ACHN (cell line): ENCODE data around the gene TMEM130.

ENCODE experiments used
- DNase-seq: peaks from one replicate; pipeline ENCODE4 v3.0.0-alpha.2; 2015
- in situ Hi-C: cut with HindIII; loops from 2 replicates; pipeline ENCODE4 v1.10.0; 2017; ENCODE audit warnings: low sequenced_read_pairs, low pct_ligation_motif_present, low pct_unique_long_range_greater_than_20kb

The TMEM130 gene, protein sequence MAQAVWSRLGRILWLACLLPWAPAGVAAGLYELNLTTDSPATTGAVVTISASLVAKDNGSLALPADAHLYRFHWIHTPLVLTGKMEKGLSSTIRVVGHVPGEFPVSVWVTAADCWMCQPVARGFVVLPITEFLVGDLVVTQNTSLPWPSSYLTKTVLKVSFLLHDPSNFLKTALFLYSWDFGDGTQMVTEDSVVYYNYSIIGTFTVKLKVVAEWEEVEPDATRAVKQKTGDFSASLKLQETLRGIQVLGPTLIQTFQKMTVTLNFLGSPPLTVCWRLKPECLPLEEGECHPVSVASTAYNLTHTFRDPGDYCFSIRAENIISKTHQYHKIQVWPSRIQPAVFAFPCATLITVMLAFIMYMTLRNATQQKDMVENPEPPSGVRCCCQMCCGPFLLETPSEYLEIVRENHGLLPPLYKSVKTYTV

DNA sequence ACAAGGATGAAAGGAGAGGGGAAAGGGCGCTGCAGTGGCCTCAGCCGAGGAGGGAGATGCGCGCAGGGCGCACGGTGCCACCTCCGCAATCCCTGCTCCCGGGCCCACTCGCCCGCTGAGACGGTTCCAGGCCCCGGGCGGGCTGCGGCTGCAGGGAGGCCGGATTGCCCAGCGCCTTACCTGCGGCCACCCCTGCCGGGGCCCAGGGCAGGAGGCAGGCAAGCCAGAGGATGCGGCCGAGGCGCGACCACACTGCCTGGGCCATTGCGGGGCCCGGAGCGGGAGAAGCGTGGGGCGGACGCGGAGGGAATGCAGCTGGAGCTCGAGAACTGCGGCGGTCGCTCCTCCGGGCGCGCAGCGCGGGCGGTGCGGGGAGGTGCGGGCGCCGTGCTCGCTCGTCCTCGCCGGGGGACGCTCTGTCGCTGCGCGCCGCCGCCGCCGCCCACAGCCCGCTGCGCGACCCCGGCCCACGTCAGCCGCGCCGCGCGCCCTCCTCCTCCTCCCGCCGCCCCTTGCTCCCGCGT lies at the start of gene TMEM130:
Gene TMEM130 (minus strand): TSS at position 418 of the 524 bp plus-strand sequence. CDS start 153 bp downstream, at position 265.
- in situ Hi-C loops, result no loop called here
- peak; percentile 36 for DNase-seq

DNA sequence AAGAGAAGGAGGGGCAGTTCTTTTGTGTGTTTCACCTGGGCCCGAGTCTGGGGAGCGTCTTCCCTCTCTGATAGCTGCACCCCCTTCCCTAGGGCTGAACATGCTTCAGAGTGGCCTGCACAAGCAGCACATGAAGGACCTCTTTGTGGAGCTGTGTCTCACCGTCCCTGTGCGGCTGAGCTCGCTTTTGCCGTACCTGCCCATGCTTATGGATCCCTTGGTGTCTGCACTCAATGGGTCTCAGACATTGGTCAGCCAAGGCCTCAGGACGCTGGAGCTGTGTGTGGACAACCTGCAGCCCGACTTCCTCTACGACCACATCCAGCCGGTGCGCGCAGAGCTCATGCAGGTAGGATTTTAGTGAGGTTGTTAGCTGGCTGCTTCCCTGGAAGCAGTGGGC lies 47.5 kb upstream of the TMEM130 start:
- in situ Hi-C loops, result no loop called here
- DNase-seq, result no peak

DNA sequence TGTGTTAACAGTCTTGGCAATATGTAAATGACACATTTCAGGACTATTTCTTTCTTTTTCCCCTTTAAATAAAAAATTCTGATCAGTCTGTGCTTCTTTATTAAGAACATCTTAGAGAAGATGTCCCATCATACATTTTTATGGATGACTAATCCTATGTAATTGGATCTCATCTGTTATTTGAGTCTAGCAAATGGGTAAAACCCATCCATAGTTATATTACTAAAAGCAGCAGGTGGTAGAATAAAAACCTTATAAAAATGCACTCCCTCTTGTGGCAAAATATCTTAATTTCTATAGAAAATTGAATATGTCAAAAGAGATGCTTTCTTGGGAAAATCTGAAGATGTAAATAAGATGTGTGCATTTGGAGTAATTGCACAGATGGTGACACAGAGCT lies 43.8 kb upstream of the TMEM130 start:
- DNase-seq, result no peak
- in situ Hi-C loops, result no loop called here

DNA sequence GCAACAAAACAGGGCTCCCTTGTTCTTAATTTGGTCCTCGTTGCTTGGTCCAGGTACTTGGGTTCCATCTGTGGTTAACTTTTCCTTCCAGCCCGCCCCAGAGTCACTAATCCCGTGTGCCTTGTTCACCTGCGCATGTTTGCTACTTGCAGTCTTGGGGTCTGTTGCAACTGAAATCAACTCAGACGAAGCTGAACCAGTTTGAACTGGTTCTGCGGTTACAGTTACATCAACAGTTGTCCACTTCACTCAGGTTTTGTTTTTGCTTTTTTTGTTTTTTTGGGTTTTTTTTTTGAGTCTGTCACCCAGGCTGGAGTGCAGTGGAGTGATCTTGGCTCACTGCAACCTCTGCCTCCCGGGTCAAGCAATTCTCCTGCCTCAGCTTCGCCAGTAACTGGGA lies 43.2 kb upstream of the TMEM130 start:
- no peak for DNase-seq
- in situ Hi-C loops, result no loop called here

DNA sequence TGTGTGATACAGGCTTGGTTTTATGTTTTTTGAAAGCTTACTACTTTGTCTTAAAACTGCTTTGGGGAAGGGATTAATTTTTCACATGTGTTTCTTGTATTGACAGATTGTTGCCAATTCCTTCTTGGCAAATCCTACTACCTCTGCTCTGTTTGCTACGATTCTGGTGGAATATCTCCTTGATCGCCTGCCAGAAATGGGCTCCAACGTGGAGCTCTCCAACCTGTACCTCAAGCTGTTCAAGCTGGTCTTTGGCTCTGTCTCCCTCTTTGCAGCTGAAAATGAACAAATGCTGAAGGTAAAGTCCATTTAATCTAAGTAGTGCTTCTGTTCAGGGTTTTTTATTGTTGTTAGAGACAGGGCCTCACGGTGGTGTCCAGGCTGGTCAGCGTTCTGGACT lies 42.1 kb upstream of the TMEM130 start:
- DNase-seq, result no peak
- in situ Hi-C loops, result no loop called here

DNA sequence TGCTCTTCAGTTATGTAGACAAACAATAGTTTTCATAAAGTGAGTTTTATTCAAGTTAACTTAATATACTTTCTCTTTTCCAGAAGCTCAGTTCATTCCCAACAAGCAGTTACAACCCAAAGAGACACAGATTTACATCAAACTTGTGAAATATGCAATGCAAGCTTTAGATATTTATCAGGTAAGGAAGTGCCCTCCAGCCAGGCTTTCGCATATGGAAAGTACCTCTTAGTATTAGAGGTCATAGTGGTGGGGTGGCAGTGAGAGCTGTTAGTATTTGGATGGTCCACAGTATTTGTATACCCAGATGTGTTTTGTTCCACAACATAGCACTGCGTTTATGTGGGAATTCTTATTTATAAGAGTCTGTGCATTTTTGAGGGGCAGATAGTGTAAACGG lies 40.6 kb upstream of the TMEM130 start:
- in situ Hi-C loops, result no loop called here

DNA sequence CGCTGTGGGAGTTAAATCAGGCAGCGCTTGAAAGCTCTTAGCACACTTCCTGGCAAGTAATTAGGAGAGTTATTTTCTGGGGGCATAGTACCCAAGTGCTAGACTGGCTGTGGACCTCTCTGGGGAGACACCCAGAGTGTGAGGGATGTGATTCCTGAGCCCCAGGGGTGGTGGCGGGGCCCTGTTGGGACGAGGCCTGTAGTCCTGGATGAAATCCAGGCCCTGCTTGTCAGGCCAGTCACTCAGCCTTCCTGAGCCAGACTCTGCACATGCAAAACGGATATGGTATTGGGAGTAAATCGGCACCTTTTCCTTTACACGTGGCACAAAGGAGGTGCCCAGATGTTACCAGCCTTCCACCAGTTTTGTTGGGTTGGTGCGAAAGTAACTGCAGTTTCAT lies 39.7 kb upstream of the TMEM130 start:
- DNase-seq, result no peak
- in situ Hi-C loops, result no loop called here

More for the DNA sequence above, 40.6 kb upstream of the TMEM130 start:
- no peak for DNase-seq

DNA sequence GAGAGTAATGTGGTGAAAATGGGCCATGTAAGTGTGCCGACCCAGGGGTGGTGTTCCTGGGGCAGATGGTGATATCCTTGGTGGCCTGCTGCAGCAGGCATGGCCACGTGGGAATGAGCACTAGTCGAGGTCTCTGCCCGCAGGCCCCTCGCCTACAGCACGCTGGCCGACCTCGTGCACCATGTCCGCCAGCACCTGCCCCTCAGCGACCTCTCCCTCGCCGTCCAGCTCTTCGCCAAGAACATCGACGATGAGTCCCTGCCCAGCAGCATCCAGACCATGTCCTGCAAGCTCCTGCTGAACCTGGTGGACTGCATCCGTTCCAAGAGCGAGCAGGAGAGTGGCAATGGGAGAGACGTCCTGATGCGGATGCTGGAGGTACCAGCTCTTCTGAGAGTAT lies 38.8 kb upstream of the TMEM130 start:
- DNase-seq, result no peak
- in situ Hi-C loops, result no loop called here

DNA sequence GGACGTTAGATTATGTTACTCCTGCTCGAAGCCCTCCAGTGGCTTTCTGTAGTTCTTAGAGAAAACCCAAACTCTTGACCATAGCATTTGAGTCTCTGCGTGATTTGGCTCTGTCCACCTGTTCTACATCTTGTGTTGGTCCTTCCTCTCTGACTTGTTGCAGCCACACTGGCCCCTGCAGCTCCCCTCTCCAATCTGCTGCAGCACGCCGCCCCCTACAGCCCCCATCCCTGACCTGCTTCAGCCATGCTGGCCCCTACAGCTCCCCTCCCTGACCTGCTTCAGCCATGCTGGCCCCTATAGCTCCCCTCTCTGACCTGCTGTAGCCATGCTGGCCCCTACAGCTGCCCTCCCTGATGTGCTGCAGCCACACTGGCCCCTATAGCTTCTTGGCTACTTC lies 37.8 kb upstream of the TMEM130 start:
- in situ Hi-C loops, result no loop called here
- DNase-seq, result no peak

DNA sequence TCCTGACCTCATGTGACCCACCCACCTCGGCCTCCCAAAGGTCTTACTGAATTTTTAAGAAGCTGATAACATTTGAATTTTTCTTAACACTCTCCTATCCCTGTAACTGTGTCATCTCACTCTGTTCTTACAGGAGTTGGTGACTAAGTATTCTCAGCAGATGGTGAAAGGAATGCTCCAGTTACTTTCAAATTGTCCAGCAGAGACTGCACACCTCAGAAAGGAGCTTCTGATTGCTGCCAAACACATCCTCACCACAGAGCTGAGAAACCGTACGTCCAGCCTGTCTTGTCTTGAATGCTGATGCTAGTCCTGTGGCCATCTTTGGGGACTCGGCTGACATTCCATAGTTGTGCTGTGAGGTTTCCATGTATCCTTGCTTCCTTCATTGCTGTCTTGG lies 33.4 kb upstream of the TMEM130 start:
- no peak for DNase-seq
- in situ Hi-C loops, result no loop called here

DNA sequence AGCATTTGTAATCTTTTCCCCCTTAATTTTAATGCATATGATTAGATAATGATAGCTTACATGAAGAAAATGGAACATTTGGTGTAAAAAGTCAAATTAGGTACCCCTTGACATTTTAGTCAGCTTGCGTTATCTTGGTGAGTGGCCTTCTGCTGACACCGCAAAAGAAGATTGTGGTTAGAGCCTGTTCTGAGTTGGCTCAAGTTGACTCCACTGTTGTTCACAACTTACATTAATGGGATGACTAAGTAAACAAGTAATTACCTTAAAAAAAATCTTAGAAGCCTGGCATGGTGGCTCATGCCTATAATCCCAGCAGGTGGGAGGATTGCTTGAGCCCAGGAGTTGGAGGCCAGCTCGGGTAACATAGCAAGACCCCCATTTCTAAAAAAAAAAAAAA lies 32.7 kb upstream of the TMEM130 start:
- in situ Hi-C loops, result no loop called here
- DNase-seq, result no peak

DNA sequence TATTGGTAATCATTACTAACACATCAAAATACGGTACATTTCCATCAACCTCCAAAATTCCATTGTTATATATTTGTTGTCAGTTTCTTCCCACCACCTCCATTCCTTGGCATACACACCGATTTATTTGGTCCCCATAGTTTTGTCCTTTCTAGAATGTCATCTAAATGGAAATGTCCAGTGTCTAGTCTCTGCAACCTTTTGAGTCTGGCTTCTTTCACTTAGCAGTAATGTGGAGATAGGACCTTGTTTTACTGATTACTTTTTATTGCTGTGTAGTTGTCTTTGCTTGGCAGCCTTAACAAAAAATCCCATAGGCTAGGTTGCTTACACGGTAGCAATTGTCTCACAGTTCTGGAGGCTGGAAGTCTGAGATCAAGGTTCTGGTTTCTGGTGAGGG lies 31.0 kb upstream of the TMEM130 start:
- in situ Hi-C loops, result no loop called here
- DNase-seq, result no peak

DNA sequence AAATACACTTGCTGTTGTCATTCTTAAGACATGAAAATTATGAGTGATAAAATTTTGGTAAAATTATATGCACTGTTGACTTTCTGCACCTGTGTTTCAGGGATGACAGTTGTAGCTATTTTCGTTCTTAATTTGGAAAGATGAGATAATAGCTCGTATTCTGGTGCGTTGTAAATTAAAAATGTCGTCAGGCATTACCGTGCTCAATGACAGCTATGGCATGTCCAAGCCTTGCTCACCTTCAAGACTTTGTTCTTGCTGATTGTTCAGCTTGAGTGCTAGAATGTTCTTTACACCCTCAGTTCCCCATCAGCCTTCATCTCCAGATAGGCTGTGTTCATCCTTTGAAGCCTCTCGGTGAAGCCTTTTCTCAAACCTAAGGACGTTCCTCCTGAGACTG lies 30.0 kb upstream of the TMEM130 start:
- no peak for DNase-seq
- in situ Hi-C loops, result no loop called here

DNA sequence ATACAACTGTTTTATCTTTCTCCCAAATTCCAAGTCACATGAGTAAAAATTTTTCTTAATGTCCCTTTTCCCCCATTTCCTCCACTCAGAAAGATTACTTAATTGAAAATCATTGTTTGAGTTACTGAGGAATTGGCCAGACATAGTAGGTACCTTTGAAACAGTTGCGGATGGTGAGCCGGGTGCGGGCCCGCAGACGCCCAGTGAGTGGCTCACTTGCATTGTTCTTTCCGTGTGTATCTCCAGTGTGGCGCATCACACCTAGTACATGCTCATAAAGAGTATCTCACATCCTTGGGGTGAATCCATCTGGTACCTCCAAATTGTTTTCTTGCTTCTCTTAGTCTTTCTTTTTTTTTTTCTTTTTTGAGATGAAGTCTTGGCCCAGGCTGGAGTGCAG lies 22.8 kb upstream of the TMEM130 start:
- in situ Hi-C loops, result no loop called here
- DNase-seq, result no peak

DNA sequence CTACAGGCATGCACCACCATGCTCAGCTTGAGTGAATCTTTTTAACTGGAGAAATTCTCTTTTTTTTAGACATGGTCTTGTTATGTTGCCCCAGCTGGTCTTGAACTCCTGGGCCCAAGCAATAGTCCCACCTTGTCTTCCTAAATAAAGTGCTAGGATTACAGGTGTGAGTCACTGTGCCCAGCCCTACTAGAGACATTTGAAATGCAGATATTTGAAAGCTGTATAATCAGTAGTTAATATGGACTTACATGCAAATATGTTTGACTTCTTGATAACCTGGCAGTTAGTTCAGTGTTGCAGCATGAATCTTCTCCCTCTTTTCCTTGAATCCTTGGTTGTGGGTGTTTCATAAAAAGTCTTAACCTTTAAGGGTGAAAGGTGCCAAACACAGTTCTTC lies 17.2 kb upstream of the TMEM130 start:
- DNase-seq, result no peak
- in situ Hi-C loops, result no loop called here

DNA sequence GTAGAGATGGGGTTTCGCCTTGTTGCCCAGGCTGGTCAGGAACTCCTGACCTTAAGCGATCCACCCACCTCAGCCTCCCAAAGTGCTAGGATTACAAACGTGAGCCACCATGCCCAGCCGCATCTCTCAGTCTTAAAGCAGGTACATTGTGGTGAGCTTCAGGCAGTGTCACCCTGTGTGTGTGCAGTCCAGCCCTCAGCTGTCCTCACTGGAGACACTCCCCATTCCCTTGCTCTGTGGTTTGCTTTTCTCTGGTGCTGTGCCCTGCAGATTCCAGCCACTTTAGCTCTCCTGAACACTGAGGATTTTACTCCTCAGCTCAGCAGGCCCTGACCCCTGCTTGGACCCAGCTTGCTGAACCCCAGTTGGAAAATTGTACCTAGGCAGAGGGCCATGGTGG lies 14.6 kb upstream of the TMEM130 start:
- in situ Hi-C loops, result no loop called here
- DNase-seq, result no peak

DNA sequence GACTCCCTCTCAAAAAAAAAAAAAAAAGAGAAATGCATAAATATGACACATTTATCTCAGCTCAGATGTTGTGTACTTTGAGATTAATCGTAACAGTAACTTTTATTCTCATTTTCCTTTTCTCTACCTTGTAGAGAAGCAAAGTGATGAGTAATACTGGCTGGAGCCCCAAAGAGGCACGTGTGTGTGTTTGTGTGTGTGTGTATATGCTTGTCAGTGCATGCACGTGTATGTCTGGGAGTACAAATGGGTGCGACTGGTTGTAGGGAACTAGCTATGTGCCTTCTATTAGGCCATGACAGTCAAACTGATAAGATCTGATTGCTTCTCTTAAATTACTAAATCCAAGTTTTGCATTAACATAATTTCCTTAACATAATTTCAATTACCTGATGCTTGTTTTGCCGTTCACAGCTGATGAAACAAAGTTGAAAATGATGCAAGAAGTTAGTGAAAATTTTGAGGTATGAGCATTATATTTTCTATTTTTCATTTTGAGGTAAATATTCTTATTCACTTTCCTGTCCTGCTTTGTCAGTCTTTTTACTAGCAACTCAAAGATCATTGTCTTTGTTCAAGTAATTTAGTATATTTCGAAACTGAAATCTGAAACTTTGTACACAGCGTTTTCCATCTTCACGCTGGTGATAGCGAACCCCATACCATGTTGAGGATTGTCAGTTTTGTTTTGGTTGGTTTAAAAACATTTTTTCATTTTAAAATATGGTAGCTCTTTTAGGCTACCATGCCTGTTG lies 11.9 kb upstream of the TMEM130 start:
- DNase-seq, result no peak
- in situ Hi-C loops, result no loop called here

DNA sequence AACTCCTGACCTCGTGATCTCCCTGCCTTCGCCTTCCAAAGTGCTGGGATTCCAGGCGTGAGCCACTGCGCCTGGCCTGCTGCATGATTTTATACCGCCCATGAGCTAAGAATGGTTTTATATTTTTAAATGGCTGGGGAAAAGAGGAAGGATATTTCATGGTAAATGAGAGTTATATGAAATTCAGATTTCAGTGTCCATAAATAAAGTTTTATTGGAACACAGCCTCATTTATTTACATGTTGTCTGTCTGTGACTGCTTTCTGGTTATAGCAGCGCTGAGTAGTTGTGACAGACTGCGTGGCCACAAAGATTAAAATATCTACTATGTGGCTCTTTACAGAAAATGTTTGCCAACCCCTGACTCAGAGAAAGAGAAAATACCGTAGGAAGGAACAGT lies 10.7 kb upstream of the TMEM130 start:
- DNase-seq, result no peak
- in situ Hi-C loops, result no loop called here

DNA sequence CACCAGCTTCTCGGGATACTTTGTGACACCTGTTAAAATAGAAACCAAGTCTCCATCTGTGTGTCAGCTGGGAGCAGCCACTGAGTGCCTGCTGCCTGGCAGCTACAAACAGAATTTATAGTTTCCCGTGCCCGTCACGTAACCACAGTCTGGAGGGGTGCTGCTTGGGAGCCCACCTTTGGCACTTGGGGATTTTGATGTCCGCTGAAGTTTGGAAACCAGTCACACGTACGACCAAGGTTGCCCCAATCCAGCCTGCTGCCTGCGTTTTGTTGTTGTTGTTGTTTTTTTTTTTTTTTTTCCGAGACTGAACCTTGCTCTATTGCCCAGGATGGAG lies 10.1 kb upstream of the TMEM130 start:
- no peak for DNase-seq
- in situ Hi-C loops, result no loop called here
